Choroid plexus epithelial cell (primary cell): Measurements from ENCODE around the gene KRTAP12-3.

Experiments used
- DNase-seq: peaks from one replicate; pipeline ENCODE4 v3.0.0-alpha.2; 2010; ENCODE audit warnings: low read depth
- H3K4me3 ChIP-seq: 2 replicates; pipeline ENCODE4 v1.5.1; 2011; ENCODE audit warnings: low read depth, mild to moderate bottlenecking, control low read depth, low read length, moderate library complexity
- CTCF ChIP-seq: conservative IDR thresholded peaks from 2 replicates; pipeline ENCODE4 v1.5.1; 2011; ENCODE audit warnings: low read depth, mild to moderate bottlenecking, control low read depth, inconsistent platforms, low read length, moderate library complexity

KRTAP12-3 gene

GRCh38 chr21:44670642-44671432, 13.1 kb downstream of the KRTAP12-3 start:
- TF ChIP-seq CTCF, result no peak
- no peak overlapping the region for H3K4me3 ChIP-seq
- DNase-seq, result no peak

- H3K4me3 ChIP-seq, result no peak overlapping the region
- no peak for DNase-seq
- no peak for TF ChIP-seq CTCF
These were observed 14.2 kb downstream of the KRTAP12-3 start for GRCh38 chr21:44671911-44672310.

GRCh38 chr21:44677881-44678280, 20.1 kb downstream of the KRTAP12-3 start:
- H3K4me3 ChIP-seq, result no peak overlapping the region
- DNase-seq, result no peak
- TF ChIP-seq CTCF, result no peak

- DNase-seq, result no peak
- no peak for TF ChIP-seq CTCF
- H3K4me3 ChIP-seq, result no peak overlapping the region
These were observed 23.4 kb downstream of the KRTAP12-3 start for GRCh38 chr21:44681152-44681551.

GRCh38 chr21:44681861-44682579, 24.3 kb downstream of the KRTAP12-3 start, which contains the start of gene KRTAP12-1:
Gene KRTAP12-1 (minus strand): TSS chr21:44682163. CDS start chr21:44682123, 40 bp downstream.
- TF ChIP-seq CTCF, result no peak
- DNase-seq, result no peak
- no peak within 1 kb of the TSS for H3K4me3 ChIP-seq

GRCh38 chr21:44682580-44683151, 24.9 kb downstream of the KRTAP12-3 start:
- H3K4me3 ChIP-seq, result no peak overlapping the region
- no peak for TF ChIP-seq CTCF
- no peak for DNase-seq
